ENCODE results near the gene MYO10. TPM values are rescaled to one million over a fixed set of nuclear protein-coding genes. Genes with fewer than 3 reads are reported as not detected.
A peak's percentile ranks its signal among the peaks of the same experiment; 100 is the strongest.

Gene MYO10
- total and polyA plus RNA-seq, 2 of the 8 experiments (the other 6 are each of a cell fraction or from before 2014, with no cell fraction given), result 21.5 to 107 TPM

GRCh38 chr5:16934123-16934522, 2.0 kb downstream of the MYO10 start:
- Histone ChIP-seq H2AK5ac (ENCODE audit: low read depth, low read length) (no peak overlapping the region), H2BK120ac (replicated peaks; ENCODE audit: low read depth, low read length) (no peak overlapping the region), H4K91ac (replicated peaks; ENCODE audit: insufficient read length, low read length) (no peak overlapping the region), H3K79me2 (ENCODE audit: control insufficient read depth in 1 of 2, insufficient read depth in 2 of 2, low read length in 2 of 2) (peaks cover 10 to 57% of the 10 kb centered on the region in 2 experiments; a peak in 2 of 4 replicates), H3K9ac (replicated peaks in 1 of 4; ENCODE audit: extremely low read depth in 1 of 4, low read depth in 3 of 4, low read length in 3 of 4) (no peak overlapping the region), H2BK20ac (ENCODE audit: low read length) (no peak overlapping the region), H4K20me1 (replicated peaks in 1 of 2; ENCODE audit: control insufficient read depth in 1 of 2, insufficient read depth in 2 of 2, low read length in 2 of 2) (peaks cover 15 to 28% of the 10 kb centered on the region in 2 experiments), H3K36me3 (ENCODE audit: control insufficient read depth in 2 of 4, insufficient read depth in 4 of 4, low read length in 3 of 4) (no peaks in the 10 kb centered on the region), H4K8ac (ENCODE audit: extremely low read depth, insufficient read depth, low read length) (no peak overlapping the region), H4K5ac (ENCODE audit: insufficient read length, low read depth, low read length) (no peak overlapping the region), H3K56ac (replicated peaks; ENCODE audit: insufficient read length, low read depth, low read length) (no peak overlapping the region), H3K18ac (ENCODE audit: extremely low read depth, low read length) (no peak overlapping the region), H3K23me2 (ENCODE audit: low read depth, low read length) (peaks cover 8% of the 10 kb centered on the region), H3K23ac (ENCODE audit: insufficient read length) (no peak overlapping the region), H3K4ac (replicated peaks; ENCODE audit: insufficient read length, low read depth, low read length) (no peak overlapping the region), H3K79me1 (ENCODE audit: low read depth, low read length) (peaks cover 7% of the 10 kb centered on the region; the same call in 1 of the 2 replicates), H3K4me3 (ENCODE audit: extremely low read depth in 1 of 4, insufficient read depth in 2 of 4, low read depth in 3 of 4, low read length in 4 of 4) (peak overlapping the region; percentile 35 to 97 (median 81); a peak in 5 of 8 replicates), H2BK15ac (ENCODE audit: low read length) (no peak overlapping the region), H3K4me1 (replicated peaks in 1 of 4; ENCODE audit: control insufficient read depth in 3 of 4, insufficient read depth in 4 of 4, low read length in 3 of 4) (peaks cover 2 to 22% (median 5%) of the 10 kb centered on the region in 4 experiments; a peak in 6 of 7 replicates), H3K27ac (ENCODE audit: low read depth, low read length) (no peak overlapping the region), H3K14ac (ENCODE audit: insufficient read length) (no peak overlapping the region), H3K9me3 (ENCODE audit: insufficient read depth in 2 of 2, low read depth in 1 of 2, low read length in 1 of 2) (no peaks in the 10 kb centered on the region), H3K27me3 (replicated peaks in 1 of 4; ENCODE audit: control insufficient read depth in 3 of 4, extremely low read depth in 1 of 4, insufficient read depth in 3 of 4, low read length in 3 of 4) (peaks cover 11 to 29% (median 22%) of the 10 kb centered on the region in 4 experiments), H2AFZ (ENCODE audit: low read length) (no peak overlapping the region), H2BK5ac (ENCODE audit: low read depth, low read length) (no peak overlapping the region), H2BK12ac (ENCODE audit: low read depth, low read length) (no peak overlapping the region), H3K4me2 (ENCODE audit: insufficient read depth in 1 of 2, low read depth in 2 of 2, low read length in 2 of 2) (peak overlapping the region; percentile 84 to 88)
- 19% methylated on average over 11 of the region's 11 CpGs; no CpG with 5 or more reads in 1 of the 2 experiments for WGBS, 2 experiments (ENCODE audit: extremely low coverage in 1 of 2, insufficient coverage in 1 of 2, insufficient read length in 1 of 2, insufficient replicate concordance in 2 of 2, low coverage in 1 of 2, low lambda C conversion rate in 2 of 2, missing lambda C conversion rate in 1 of 2)
- peak; percentile 51 to 94 for DNase-seq (ENCODE audit: low read depth in 1 of 2, low spot score in 2 of 2)
- POLR2A ChIA-PET (ENCODE audit: partially characterized antibody), result no interaction called here
- peak; percentile 80 to 88 (median 86) for TF ChIP-seq CTCF (IDR thresholded peaks at IDR 0.05; ENCODE audit: control extremely low read depth in 1 of 3, insufficient read depth in 1 of 3, low read depth in 1 of 3, low read length in 3 of 3)
- 0 out of 4 replicates have a peak, but pooled peaks of 1 of the 2 experiments have one; percentile 53 for TF ChIP-seq SIN3A (conservative IDR thresholded peaks at IDR 0.05 in 1 of 2, IDR thresholded peaks at IDR 0.05 in 1 of 2; ENCODE audit: low read depth in 1 of 2, low read length in 2 of 2)
- TF ChIP-seq BACH1 (IDR thresholded peaks at IDR 0.05; ENCODE audit: low read length), result peak; percentile 63; the same call in 1 of the 2 replicates
- TF ChIP-seq NANOG (IDR thresholded peaks at IDR 0.05; ENCODE audit: insufficient read depth, low read depth, low read length, poor library complexity, severe bottlenecking), result no peak
- peak; percentile 68 to 81 for TF ChIP-seq RAD21 (IDR thresholded peaks at IDR 0.05 in 1 of 2, conservative IDR thresholded peaks at IDR 0.05 in 1 of 2; ENCODE audit: low read depth in 2 of 2, low read length in 2 of 2)
- CTCF ChIA-PET (ENCODE audit: partially characterized antibody), result interaction anchor here (0.6 to 3.4 kb wide), 19 partner anchors 10 to 256 kb away, joined by 3 to 24 read pairs (median 3); no protein-coding TSS in a partner anchor
- no peak for FAIRE-seq
